ENCODE results near the gene SLC2A9. TPM values are rescaled to one million over a fixed set of nuclear protein-coding genes. Genes with fewer than 3 reads are reported as not detected.

Gene SLC2A9
- polyA plus RNA-seq, 1 donor from 2014 or later: not detected

DNA sequence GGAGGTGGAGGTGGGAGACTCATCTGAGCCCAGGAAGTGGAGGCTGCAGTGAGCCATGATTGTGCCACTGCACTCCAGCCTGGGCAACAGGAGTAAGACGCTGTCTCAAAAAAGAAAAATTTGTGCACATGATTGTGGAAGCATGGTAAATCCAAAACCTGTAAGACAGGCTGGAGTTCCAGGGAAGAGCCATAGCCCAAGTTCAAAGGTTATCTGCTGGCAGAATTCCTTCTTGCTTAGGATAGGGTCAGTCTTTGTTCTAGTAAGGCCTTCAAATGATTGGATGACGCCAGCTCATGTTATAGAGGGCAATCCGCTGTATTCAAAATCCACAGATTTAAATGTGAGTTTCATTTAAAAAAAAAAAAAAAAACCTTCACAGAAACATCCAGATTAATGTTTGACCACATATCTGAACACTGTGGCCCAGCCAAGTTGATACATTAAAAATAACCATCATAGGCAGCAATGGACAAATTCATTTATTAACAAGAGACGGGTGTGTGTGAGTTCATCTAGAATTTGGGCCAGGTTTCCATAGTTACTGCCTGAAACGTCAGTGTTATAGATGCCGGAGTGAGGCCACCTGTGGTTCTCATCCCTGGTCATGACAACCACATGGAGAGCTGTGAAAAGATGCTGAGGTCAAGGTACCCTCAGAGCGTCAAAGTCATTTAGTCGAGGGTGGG lies 35.2 kb upstream of the SLC2A9 start:
- Histone ChIP-seq H3F3A (ENCODE audit: insufficient read depth, low read length, poor library complexity, severe bottlenecking) (no peaks in the 10 kb centered on the region), H3K27me3 (ENCODE audit: insufficient read depth, low read depth, low read length) (no peaks in the 10 kb centered on the region), H3K9me3 (ENCODE audit: low read length) (no peaks in the 10 kb centered on the region), H4K20me1 (ENCODE audit: insufficient read depth) (no peaks in the 10 kb centered on the region), H3K9me2 (ENCODE audit: insufficient read depth, low read length) (no peaks in the 10 kb centered on the region), H3K4me3 (ENCODE audit: low read length) (no peak overlapping the region), H3K36me3 (ENCODE audit: insufficient read depth, low read length) (no peaks in the 10 kb centered on the region), H3K9ac (ENCODE audit: low read length) (no peak overlapping the region), H2AFZ (ENCODE audit: low read depth, low read length) (no peak overlapping the region), H3K79me2 (replicated peaks; ENCODE audit: insufficient read depth, low read length) (no peaks in the 10 kb centered on the region), H3K4me2 (ENCODE audit: low read length) (no peak overlapping the region), H3K27ac (ENCODE audit: low read length) (no peak overlapping the region)
- TF ChIP-seq TAF1 (IDR thresholded peaks at IDR 0.05; ENCODE audit: low read depth) (no peak), POLR2AphosphoS5 (IDR thresholded peaks at IDR 0.05) (no peak), RAD21 (conservative IDR thresholded peaks at IDR 0.05) (no peak), SMC3 (conservative IDR thresholded peaks at IDR 0.05; ENCODE audit: poor library complexity) (no peak), MXI1 (conservative IDR thresholded peaks at IDR 0.05; ENCODE audit: poor library complexity, severe bottlenecking) (no peak)
- TF ChIP-seq, protein P1, sequence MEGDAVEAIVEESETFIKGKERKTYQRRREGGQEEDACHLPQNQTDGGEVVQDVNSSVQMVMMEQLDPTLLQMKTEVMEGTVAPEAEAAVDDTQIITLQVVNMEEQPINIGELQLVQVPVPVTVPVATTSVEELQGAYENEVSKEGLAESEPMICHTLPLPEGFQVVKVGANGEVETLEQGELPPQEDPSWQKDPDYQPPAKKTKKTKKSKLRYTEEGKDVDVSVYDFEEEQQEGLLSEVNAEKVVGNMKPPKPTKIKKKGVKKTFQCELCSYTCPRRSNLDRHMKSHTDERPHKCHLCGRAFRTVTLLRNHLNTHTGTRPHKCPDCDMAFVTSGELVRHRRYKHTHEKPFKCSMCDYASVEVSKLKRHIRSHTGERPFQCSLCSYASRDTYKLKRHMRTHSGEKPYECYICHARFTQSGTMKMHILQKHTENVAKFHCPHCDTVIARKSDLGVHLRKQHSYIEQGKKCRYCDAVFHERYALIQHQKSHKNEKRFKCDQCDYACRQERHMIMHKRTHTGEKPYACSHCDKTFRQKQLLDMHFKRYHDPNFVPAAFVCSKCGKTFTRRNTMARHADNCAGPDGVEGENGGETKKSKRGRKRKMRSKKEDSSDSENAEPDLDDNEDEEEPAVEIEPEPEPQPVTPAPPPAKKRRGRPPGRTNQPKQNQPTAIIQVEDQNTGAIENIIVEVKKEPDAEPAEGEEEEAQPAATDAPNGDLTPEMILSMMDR (IDR thresholded peaks at IDR 0.05; ENCODE audit: poor library complexity, severe bottlenecking): no peak

DNA sequence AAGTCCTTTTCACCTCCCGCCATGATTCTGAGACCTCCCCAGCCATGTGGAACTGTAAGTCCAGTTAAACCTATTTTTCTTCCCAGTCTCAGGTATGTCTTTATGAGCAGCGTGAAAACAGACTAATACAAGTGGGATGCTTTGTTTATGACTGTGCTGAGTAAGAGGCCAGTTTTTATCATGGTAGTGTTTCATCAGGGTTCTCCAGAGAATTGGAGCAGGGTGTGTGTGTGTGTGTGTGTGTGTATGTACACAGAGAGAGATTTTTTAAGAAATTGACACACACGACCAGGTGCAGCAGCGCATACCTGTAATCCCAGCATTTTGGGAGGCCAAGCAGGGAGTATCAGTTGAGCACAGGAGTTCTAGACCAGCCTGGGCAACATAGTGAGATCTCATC lies 34.6 kb upstream of the SLC2A9 start:
- H3F3A ChIP-seq (ENCODE audit: insufficient read depth, low read length, poor library complexity, severe bottlenecking): no peaks in the 10 kb centered on the region
- H3K27ac ChIP-seq (ENCODE audit: low read length): no peak overlapping the region
- no peaks in the 10 kb centered on the region for H3K79me2 ChIP-seq (replicated peaks; ENCODE audit: insufficient read depth, low read length)
- H3K9ac ChIP-seq (ENCODE audit: low read length): no peak overlapping the region
- no peak overlapping the region for H2AFZ ChIP-seq (ENCODE audit: low read depth, low read length)
- H3K4me2 ChIP-seq (ENCODE audit: low read length): no peak overlapping the region
- no peaks in the 10 kb centered on the region for H4K20me1 ChIP-seq (ENCODE audit: insufficient read depth)
- H3K9me2 ChIP-seq (ENCODE audit: insufficient read depth, low read length): no peaks in the 10 kb centered on the region
- H3K36me3 ChIP-seq (ENCODE audit: insufficient read depth, low read length): no peaks in the 10 kb centered on the region
- TF ChIP-seq REST (IDR thresholded peaks at IDR 0.05; ENCODE audit: borderline replicate concordance): no peak
- TF ChIP-seq TAF1 (IDR thresholded peaks at IDR 0.05; ENCODE audit: low read depth): no peak
- TF ChIP-seq EP300 (conservative IDR thresholded peaks at IDR 0.05; ENCODE audit: poor library complexity, severe bottlenecking): no peak
- TF ChIP-seq, protein P1 (IDR thresholded peaks at IDR 0.05; ENCODE audit: poor library complexity, severe bottlenecking): no peak
- TF ChIP-seq MXI1 (conservative IDR thresholded peaks at IDR 0.05; ENCODE audit: poor library complexity, severe bottlenecking): no peak
- no peak for TF ChIP-seq POLR2AphosphoS5 (IDR thresholded peaks at IDR 0.05)
- TF ChIP-seq SMC3 (conservative IDR thresholded peaks at IDR 0.05; ENCODE audit: poor library complexity): no peak
- H3K9me3 ChIP-seq (ENCODE audit: low read length): no peaks in the 10 kb centered on the region
- no peak overlapping the region for H3K4me3 ChIP-seq (ENCODE audit: low read length)
- no peaks in the 10 kb centered on the region for H3K27me3 ChIP-seq (ENCODE audit: insufficient read depth, low read depth, low read length)
